Epithelial cell of proximal tubule (primary cell): Measurements from ENCODE around the gene SH2D3C. TPM values are rescaled to one million over a fixed set of nuclear protein-coding genes. Genes with fewer than 3 reads are reported as not detected.

ENCODE experiments used
- DNase-seq: peaks from one replicate; pipeline ENCODE4 v3.0.0-alpha.2; 2011; ENCODE audit warnings: low read depth
- H3K4me3 ChIP-seq: 2 replicates; pipeline ENCODE4 v1.5.1; 2011; ENCODE audit warnings: low read depth, mild to moderate bottlenecking, low read length
- CTCF ChIP-seq: conservative IDR thresholded peaks from 2 replicates; pipeline ENCODE4 v1.5.1; 2012; ENCODE audit warnings: low read depth, mild to moderate bottlenecking, low read length
- total RNA-seq: library from RNA; depleted of rRNA; stranded (reverse); fragments of >200 nt; gene quantifications from 2 replicates; pipeline ENCODE4 v1.2.3, GENCODE V29; 2015

The SH2D3C gene
- total RNA-seq, 1 donor from 2014 or later, result not detected

GRCh38 chr9:127769929-127770582, 8.4 kb downstream of the SH2D3C start:
- no peak for TF ChIP-seq CTCF
- no peak overlapping the region for H3K4me3 ChIP-seq

GRCh38 chr9:127769101-127769500, 9.4 kb downstream of the SH2D3C start:
- no peak overlapping the region for H3K4me3 ChIP-seq
- DNase-seq, result no peak
- TF ChIP-seq CTCF, result no peak

More at GRCh38 chr9:127769929-127770582, 8.4 kb downstream of the SH2D3C start:
- no peak for DNase-seq

- H3K4me3 ChIP-seq, result no peak overlapping the region
- no peak for TF ChIP-seq CTCF
- DNase-seq, result no peak
Measured at GRCh38 chr9:127768698-127769097, 9.8 kb downstream of the SH2D3C start.

- H3K4me3 ChIP-seq, result no peak overlapping the region
- DNase-seq, result no peak
- no peak for TF ChIP-seq CTCF
Measured at GRCh38 chr9:127767909-127768331, 10.5 kb downstream of the SH2D3C start.

- DNase-seq, result no peak
- no peak for TF ChIP-seq CTCF
- H3K4me3 ChIP-seq, result no peak overlapping the region
Measured at GRCh38 chr9:127767410-127767809, 11.1 kb downstream of the SH2D3C start.

- H3K4me3 ChIP-seq, result no peak overlapping the region
- TF ChIP-seq CTCF, result no peak
- DNase-seq, result no peak
Measured at GRCh38 chr9:127765418-127765817, 13.0 kb downstream of the SH2D3C start.

- DNase-seq, result no peak
- H3K4me3 ChIP-seq, result no peak overlapping the region
- TF ChIP-seq CTCF, result peak; percentile 40
Measured at GRCh38 chr9:127763918-127764384, 14.5 kb downstream of the SH2D3C start.
